GM19395 (cell line): Measurements from ENCODE around the gene CYP26A1.
"Not testable (repeated sequence)": the region's sequence is repeated elsewhere in the genome, so short reads cannot be mapped to it uniquely, and the experiment has no call there.

Experiments
- ATAC-seq: cut with Tn5 transposase; IDR thresholded peaks from one replicate; pipeline ENCODE4 v1.9.1; 2021; ENCODE audit warnings: mild to moderate bottlenecking, moderate library complexity; ENCODE audit not compliant: unreplicated experiment

The CYP26A1 gene

DNA sequence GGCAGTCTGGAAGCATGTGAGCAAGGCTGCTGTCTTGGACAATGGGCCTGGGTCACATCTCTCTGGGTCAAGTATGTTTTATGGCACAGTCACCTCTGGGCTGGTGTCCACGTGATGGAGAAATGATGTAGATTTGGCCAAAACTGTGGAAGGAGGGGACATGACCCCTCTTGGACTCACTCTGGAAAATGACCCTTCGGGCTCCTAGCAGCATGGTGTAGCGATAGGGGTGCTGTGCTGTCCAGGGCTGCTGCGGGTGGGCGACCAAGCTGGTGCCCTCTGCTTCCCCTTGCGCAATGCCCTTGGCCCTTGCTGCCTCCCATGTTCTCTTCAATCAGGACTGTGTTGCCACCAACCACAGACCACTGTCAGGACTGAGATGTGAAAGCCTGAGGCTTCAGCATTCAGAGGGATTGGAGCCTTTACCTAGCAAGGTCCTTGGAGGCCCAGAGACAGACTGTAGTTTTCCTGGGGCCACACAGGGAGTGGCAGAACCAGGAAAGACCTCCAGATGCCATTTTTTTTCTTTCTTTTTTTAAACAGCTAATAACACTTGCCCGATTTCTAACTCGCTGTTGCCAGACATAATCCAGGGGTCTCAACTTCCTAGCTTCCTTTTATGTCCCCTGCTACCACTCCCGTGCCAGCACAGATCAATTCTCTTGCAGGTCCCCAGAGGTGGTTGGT, 6.1 kb downstream of the CYP26A1 start:
- ATAC-seq = no peak

- ATAC-seq = no peak
These were observed 6.8 kb downstream of the CYP26A1 start for GRCh38 chr10:93080350-93081046.

- ATAC-seq = no peak
These were observed 7.6 kb downstream of the CYP26A1 start for GRCh38 chr10:93081318-93081717.

DNA sequence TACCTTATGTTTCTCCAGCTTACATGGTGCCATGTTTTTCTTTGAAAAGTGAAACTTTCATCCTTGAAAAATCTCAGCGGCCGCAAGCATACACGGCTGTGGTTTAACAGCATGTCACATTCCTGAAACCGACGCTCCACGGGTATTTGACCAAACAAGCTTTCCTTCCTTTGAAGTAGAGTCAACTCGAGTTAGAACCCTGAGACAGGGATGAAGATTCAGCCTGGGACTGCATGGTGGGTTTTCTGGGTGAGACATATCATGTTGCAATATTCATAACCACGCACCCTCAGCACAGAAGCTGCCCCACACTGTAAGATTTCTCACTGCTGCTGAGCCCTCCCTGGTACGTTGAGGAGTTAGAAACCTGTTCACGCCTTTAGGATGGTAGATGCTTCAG, 8.1 kb downstream of the CYP26A1 start:
- no peak for ATAC-seq

- no peak for ATAC-seq
These were observed 10.2 kb downstream of the CYP26A1 start for GRCh38 chr10:93083743-93084539.

GRCh38 chr10:93085272-93085859, 11.7 kb downstream of the CYP26A1 start:
- ATAC-seq = no peak

GRCh38 chr10:93086289-93086688, 12.6 kb downstream of the CYP26A1 start:
- no peak for ATAC-seq

- no peak for ATAC-seq
These were observed 14.2 kb downstream of the CYP26A1 start for GRCh38 chr10:93087846-93088245.

GRCh38 chr10:93088466-93088865, 14.8 kb downstream of the CYP26A1 start:
- ATAC-seq = no peak

DNA sequence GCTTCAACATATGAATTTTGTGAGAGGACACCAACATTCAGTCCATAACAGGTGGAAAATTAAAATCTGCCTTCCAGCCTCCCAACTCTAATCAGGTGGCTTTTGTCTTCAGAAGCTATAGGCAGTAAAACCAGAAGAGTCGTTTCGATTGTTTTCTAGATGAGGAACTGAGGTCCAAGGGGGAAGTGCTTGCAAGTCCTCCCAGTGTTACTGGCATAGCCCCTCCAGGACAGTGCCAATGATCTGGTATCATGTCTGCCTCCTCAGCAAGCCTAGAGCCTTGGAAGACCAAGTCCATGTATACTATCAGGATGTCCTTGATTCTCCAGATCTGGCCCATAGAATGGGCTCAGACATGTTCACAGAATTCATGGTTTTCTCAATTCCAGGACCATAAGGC, 16.9 kb downstream of the CYP26A1 start:
- no peak for ATAC-seq

- ATAC-seq = no peak
These were observed 18.3 kb downstream of the CYP26A1 start for GRCh38 chr10:93091960-93092359.

GRCh38 chr10:93095225-93095624, 21.5 kb downstream of the CYP26A1 start:
- no peak for ATAC-seq

DNA sequence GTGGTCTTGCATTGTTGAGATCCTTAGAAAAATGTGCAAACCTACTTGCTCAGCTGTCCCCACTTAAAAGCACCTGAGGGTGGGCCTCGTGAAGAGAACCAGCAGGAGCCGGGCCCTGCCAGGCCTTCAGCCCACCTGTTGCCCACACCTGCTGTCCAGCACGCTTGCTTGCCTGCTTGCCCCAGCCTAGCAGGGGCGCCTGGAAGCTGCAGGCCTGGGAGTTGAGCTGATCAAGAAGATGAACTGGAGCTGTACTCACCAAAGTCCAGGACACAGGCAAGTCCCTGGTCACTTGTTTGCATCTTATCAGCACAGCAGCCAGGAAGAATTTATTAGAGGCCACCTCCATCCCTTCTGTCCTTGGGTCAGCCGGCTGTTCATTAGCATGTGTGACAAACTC, 23.2 kb downstream of the CYP26A1 start:
- no peak for ATAC-seq

- no peak for ATAC-seq
These were observed 23.7 kb downstream of the CYP26A1 start for GRCh38 chr10:93097386-93097785.

DNA sequence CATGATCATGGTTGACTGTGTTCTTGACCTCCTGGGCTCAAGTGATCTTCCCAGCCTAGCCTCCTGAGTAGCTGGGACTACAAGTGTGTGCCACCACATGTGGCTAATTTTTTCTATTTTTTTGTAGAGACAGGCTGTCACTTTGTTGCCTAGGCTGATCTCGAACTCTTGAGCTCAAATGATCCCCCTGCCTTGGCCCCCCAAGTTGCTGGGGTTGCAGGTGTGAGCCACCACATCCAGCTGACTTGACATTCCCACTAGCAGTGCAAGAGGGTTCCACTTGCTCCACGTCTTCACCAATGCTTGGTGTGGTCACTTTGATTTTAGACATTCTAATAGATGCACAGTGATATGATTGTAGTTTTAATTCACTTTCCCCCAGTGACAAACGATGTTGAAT, 25.1 kb downstream of the CYP26A1 start:
- no peak for ATAC-seq

GRCh38 chr10:93099670-93100069, 26.0 kb downstream of the CYP26A1 start:
- ATAC-seq = no peak

- ATAC-seq = not testable (repeated sequence)
These were observed 27.5 kb downstream of the CYP26A1 start for GRCh38 chr10:93101148-93101547.

DNA sequence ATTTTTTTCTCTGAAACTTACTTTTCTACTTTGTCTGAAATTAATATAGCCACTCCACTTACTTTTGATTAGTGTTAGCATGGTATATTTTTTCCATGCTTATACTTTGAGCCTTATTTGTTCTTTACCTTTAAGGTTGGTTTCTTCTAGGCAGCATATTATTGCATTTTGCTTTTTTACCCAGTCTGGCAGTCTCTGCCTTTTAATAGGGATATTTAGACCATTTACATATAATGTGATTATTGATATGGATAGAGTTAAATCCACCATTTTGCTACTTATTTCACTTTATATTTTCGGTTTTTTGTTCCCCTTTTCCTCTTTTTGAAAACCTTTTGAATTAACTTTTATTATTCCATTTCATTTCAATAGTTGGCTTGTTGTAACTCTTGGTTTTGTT, 30.3 kb downstream of the CYP26A1 start:
- no peak for ATAC-seq

DNA sequence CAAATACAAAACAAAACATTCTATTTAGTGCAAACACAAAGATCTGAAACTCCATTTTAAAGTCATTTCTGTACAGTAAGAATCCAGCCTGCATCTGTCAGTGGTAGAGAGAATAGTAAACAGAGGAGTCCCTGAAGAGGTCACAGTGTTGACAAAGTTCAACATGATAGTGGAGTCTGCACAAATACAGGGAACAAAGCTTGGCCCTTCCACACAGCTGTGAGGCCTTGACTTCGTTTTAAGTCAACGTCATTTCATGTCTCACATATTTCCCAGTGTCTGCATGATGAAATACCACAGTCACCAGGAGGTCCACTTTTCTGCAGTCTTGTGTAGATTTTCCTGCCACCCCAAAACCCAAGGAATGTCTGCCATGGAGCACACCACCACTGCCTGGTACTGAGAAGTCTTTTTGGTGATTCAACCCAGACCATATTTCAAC, 33.0 kb downstream of the CYP26A1 start:
- ATAC-seq = no peak

GRCh38 chr10:93110472-93111146, 36.9 kb downstream of the CYP26A1 start:
- peak; percentile 70 for ATAC-seq

DNA sequence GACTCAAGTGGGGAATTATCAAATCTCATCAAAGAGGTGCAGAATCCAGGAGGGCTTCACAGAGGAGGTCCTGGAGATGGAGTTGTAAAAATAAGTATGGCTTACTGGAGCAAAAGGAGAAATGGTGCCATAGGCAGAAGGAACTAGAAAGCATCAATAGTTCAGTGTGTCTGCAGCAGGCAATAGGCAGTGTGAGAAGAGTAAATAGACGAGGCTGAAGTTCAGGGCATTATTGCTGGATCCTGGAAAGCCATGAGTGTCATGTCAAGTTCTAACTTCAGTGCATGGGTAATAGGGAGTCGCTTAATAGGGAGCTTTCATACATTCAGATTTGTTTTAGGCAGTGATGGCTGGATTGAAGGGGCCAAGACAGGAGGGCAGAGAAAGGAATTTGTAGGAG, 39.3 kb downstream of the CYP26A1 start:
- no peak for ATAC-seq
